K562 (cell line): ENCODE data around the gene TEX38. TPM values are rescaled to one million over a fixed set of nuclear protein-coding genes. Genes with fewer than 3 reads are reported as not detected.

Source experiments
- ATAC-seq: fragments of 200-7000 bp; cut with Tn5 transposase; 3 replicates; pipeline ENCODE4 v1.9.1; 2020; ENCODE audit warnings: moderate library complexity
- BruUV-seq: library from RNA; stranded (reverse); fragments of 400-500 nt; replicated peaks from 2 replicates; lab custom pipeline; 2021; lab: Mats Ljungman, UMichigan
- CTCF ChIA-PET: fragments of 300-600 bp; formaldehyde crosslinking; extraction: SDS; loops from one replicate; lab custom pipeline; 2021; ENCODE audit warnings: low intra/inter-chr PET ratio; lab: Yijun Ruan, JAX
- POLR2A ChIA-PET: fragments of 300-600, 350-650 bp; sonication (Branson Sonifier 250); formaldehyde crosslinking; extraction: SDS; loops from one replicate; lab custom pipeline; 2021; ENCODE audit warnings: antibody characterized with exemption, inconsistent platforms; lab: Yijun Ruan, JAX
- DNase-seq, 4 experiments: peaks; one replicate each; pipeline versions ENCODE4 v3.0.0 to v3.0.0-alpha.2; 2011 to 2018; ENCODE audit warnings: low spot score in 3 of 4, mixed read lengths in 3 of 4; ENCODE audit errors: extremely low read depth in 1 of 4
- FAIRE-seq: peaks from 2 replicates; lab custom pipeline; 2011; peaks lifted over from hg19 to GRCh38; lab: Jason Lieb, UNC
- H2AFZ ChIP-seq: 2 replicates; pipeline ENCODE4 v1.6.0; 2011; ENCODE audit warnings: low read depth, low read length, control low read depth, inconsistent platforms
- H3K27ac ChIP-seq: fragments of 200-600 bp; 3 replicates; pipeline ENCODE4 v1.8.0; 2011; ENCODE audit warnings: low read depth, mild to moderate bottlenecking, control low read depth, inconsistent platforms, low read length, moderate library complexity, mixed read lengths; ENCODE audit errors: extremely low read depth
- H3K27me3 ChIP-seq, 2 experiments: fragments of 300-600 bp in 1 of 2; 2 replicates in 1 of 2; 3 replicates in 1 of 2; pipeline versions ENCODE4 v1.6.0 to v1.8.0; 2011; ENCODE audit warnings: inconsistent platforms in 2 of 2, low read length in 2 of 2, mild to moderate bottlenecking in 1 of 2, mixed read lengths in 1 of 2, moderate library complexity in 1 of 2; ENCODE audit not compliant: control insufficient read depth in 2 of 2, insufficient read depth in 2 of 2
- H3K36me3 ChIP-seq: fragments of 300-600 bp; 3 replicates; pipeline ENCODE4 v1.8.0; 2011; ENCODE audit warnings: mild to moderate bottlenecking, low read length, inconsistent platforms; ENCODE audit not compliant: control insufficient read depth, insufficient read depth
- H3K4me1 ChIP-seq, 2 experiments: fragments of 200-600 bp in 1 of 2; replicated peaks in 1 of 2; 2 replicates in 1 of 2; 3 replicates in 1 of 2; pipeline versions ENCODE4 v1.5.1 to v1.8.0; 2011; ENCODE audit warnings: inconsistent platforms in 2 of 2, low read length in 2 of 2, mild to moderate bottlenecking in 1 of 2, mixed read lengths in 1 of 2, moderate library complexity in 1 of 2; ENCODE audit not compliant: control insufficient read depth in 2 of 2, insufficient read depth in 2 of 2
- H3K4me2 ChIP-seq: 2 replicates; pipeline ENCODE4 v1.6.1; 2011; ENCODE audit warnings: low read length, control low read depth, inconsistent platforms, mixed read lengths; ENCODE audit not compliant: insufficient read depth
- H3K4me3 ChIP-seq: fragments of 200-600 bp; sonication (generic), shearing (Covaris generic); 2 replicates; pipeline ENCODE4 v1.5.1; 2016; ENCODE audit warnings: control low read depth, inconsistent platforms
- H3K79me2 ChIP-seq: fragments of 200-600 bp; 3 replicates; pipeline ENCODE4 v1.8.0; 2011; ENCODE audit warnings: low read length, inconsistent platforms; ENCODE audit not compliant: control insufficient read depth, insufficient read depth
- H3K9ac ChIP-seq, 2 experiments: 2 replicates each; pipeline versions ENCODE4 v1.6.0 to v1.6.1; 2011; ENCODE audit warnings: low read depth in 2 of 2, low read length in 2 of 2, control low read depth in 1 of 2, inconsistent platforms in 1 of 2, mild to moderate bottlenecking in 1 of 2, mixed read lengths in 1 of 2; ENCODE audit not compliant: insufficient read depth in 1 of 2
- H3K9me1 ChIP-seq: one replicate; pipeline ENCODE4 v1.6.0; 2011; ENCODE audit warnings: inconsistent platforms, mild to moderate bottlenecking, low read length, moderate library complexity; ENCODE audit not compliant: control insufficient read depth, insufficient read depth
- H3K9me3 ChIP-seq: replicated peaks from 2 replicates; pipeline ENCODE4 v1.5.1; 2011; ENCODE audit warnings: low read depth, low read length, inconsistent platforms; ENCODE audit not compliant: control insufficient read depth, insufficient read depth
- H4K20me1 ChIP-seq: replicated peaks from 2 replicates; pipeline ENCODE4 v1.6.1; 2011; ENCODE audit warnings: low read length, inconsistent platforms, mixed read lengths; ENCODE audit not compliant: control insufficient read depth, insufficient read depth
- BMI1 ChIP-seq: fragments of 150-350 bp; IDR thresholded peaks from 2 replicates; pipeline ENCODE4 v1.6.1; 2014; ENCODE audit warnings: low read length
- CBFA2T3 ChIP-seq: fragments of 450-650 bp; IDR thresholded peaks from 2 replicates; pipeline ENCODE4 v1.6.1; 2017
- CC2D1A ChIP-seq: fragments of 450-650 bp; IDR thresholded peaks from 2 replicates; pipeline ENCODE4 v1.6.1; 2017; ENCODE audit warnings: mild to moderate bottlenecking
- CCAR2 ChIP-seq: fragments of 200-400 bp; formaldehyde crosslinking; IDR thresholded peaks from 2 replicates; pipeline ENCODE4 v1.6.1; 2017; ENCODE audit warnings: mild to moderate bottlenecking, low read depth, low read length
- CTBP1 ChIP-seq: fragments of 450-650 bp; IDR thresholded peaks from 2 replicates; pipeline ENCODE4 v1.6.1; 2016; ENCODE audit warnings: borderline replicate concordance
- ESRRA ChIP-seq: fragments of 450-650 bp; IDR thresholded peaks from 2 replicates; pipeline ENCODE4 v1.6.1; 2014; ENCODE audit warnings: low read depth, mild to moderate bottlenecking, moderate library complexity, borderline replicate concordance
- HDAC1 ChIP-seq, 2 experiments: fragments of 450-650 bp; IDR thresholded peaks; 2 replicates each; pipeline ENCODE4 v1.6.1; 2016 to 2017; ENCODE audit warnings: inconsistent platforms in 1 of 2, mild to moderate bottlenecking in 1 of 2, moderate library complexity in 1 of 2
- KDM1A ChIP-seq, 2 experiments: fragments of 450-650 bp; IDR thresholded peaks; 2 replicates each; pipeline ENCODE4 v1.6.1; 2016; ENCODE audit warnings: mild to moderate bottlenecking in 2 of 2
- LEF1 ChIP-seq: fragments of 450-650 bp; IDR thresholded peaks from 2 replicates; pipeline ENCODE4 v1.6.1; 2016; ENCODE audit warnings: mild to moderate bottlenecking
- RCOR1 ChIP-seq, 2 experiments: IDR thresholded peaks; 2 replicates each; pipeline ENCODE4 v1.6.1; 2012; ENCODE audit warnings: low read depth in 2 of 2, low read length in 2 of 2, borderline replicate concordance in 1 of 2, improper control_type of control experiment in 1 of 2
- SPI1 ChIP-seq: IDR thresholded peaks from 2 replicates; pipeline ENCODE4 v1.6.1; 2011; ENCODE audit warnings: low read depth, low read length, control low read depth, borderline replicate concordance
- XRCC4 ChIP-seq: IDR thresholded peaks from one replicate; pipeline ENCODE4 v1.6.1; 2011; ENCODE audit not compliant: insufficient read depth, insufficient read length; ENCODE audit errors: extremely low read depth
- ZNF445 ChIP-seq: fragments of 250-450 bp; sonication (Bioruptor Pico); IDR thresholded peaks from 2 replicates; pipeline ENCODE4 v1.4.0; 2020; ENCODE audit warnings: low read depth, mild to moderate bottlenecking, moderate library complexity
- ZNF707 ChIP-seq: fragments of 250-450 bp; sonication (Bioruptor Pico); conservative IDR thresholded peaks from 2 replicates; pipeline ENCODE4 v1.8.0; 2022; ENCODE audit warnings: inconsistent platforms, mild to moderate bottlenecking, moderate library complexity
- WGBS: fragments of 100-300 bp; shearing (Covaris generic); methylation state at CpG from one replicate; pipeline ENCODE4 v1.1.6; 2016; ENCODE audit warnings: low coverage, mixed read lengths; ENCODE audit not compliant: insufficient coverage; ENCODE audit errors: missing lambda C conversion rate; 5-methylcytosine and 5-hydroxymethylcytosine counted together
- in situ Hi-C: fragments of 300-500 bp; cut with MboI; formaldehyde crosslinking; loops from 4 replicates; pipeline ENCODE4 v1.15.0; 2018; ENCODE audit warnings: inconsistent platforms, mixed read lengths
- intact Hi-C: fragments of 100-400 bp; cut with micrococcal nuclease; formaldehyde crosslinking; loops from 2 replicates; pipeline ENCODE4 v1.14.2; 2022
- polyA plus RNA-seq, 8 experiments: library from polyadenylated mRNA; depleted of rRNA in 4 of 8; stranded (reverse) in 5 of 8; unstranded in 3 of 8; fragments of >200 nt; fragmentation: Nextera tagmentation in 2 of 8; fragmentation: Illumina TruSeq in 1 of 8; extraction: Ambion mirVana in 2 of 8; extraction: Trizol in 1 of 8; gene quantifications; 2 replicates each; pipeline versions ENCODE4 v1.2.1 to v1.2.3, GENCODE V29; 2011 to 2014; ENCODE audit warnings: inconsistent platforms in 1 of 8, missing spikeins in 1 of 8
- total RNA-seq, 7 experiments: library from RNA; depleted of rRNA in 6 of 7; stranded (reverse); fragments of >200 nt in 6 of 7; fragmentation: Illumina TruSeq in 2 of 7; extraction: Trizol in 2 of 7; gene quantifications; 2 replicates each; pipeline versions ENCODE4 v1.2.1 to v1.2.3, GENCODE V29; 2011 to 2021; ENCODE audit warnings: low replicate concordance in 1 of 7
- TF ChIP-seq, protein P1 (sequence below): IDR thresholded peaks from 2 replicates; pipeline ENCODE4 v1.6.1; 2012; ENCODE audit warnings: low read depth, low read length, improper control_type of control experiment, borderline replicate concordance
- TF ChIP-seq, protein P2 (sequence below), 2 experiments: fragments of 450-650 bp; IDR thresholded peaks; 2 replicates each; pipeline ENCODE4 v1.6.1; 2018; ENCODE audit warnings: mild to moderate bottlenecking in 2 of 2, low read depth in 1 of 2; ENCODE audit not compliant: partially characterized antibody in 2 of 2

The TEX38 gene
- total and polyA plus RNA-seq, 9 of the 15 experiments (the other 6 are each of a cell fraction or from before 2014, with no cell fraction given): not detected

DNA sequence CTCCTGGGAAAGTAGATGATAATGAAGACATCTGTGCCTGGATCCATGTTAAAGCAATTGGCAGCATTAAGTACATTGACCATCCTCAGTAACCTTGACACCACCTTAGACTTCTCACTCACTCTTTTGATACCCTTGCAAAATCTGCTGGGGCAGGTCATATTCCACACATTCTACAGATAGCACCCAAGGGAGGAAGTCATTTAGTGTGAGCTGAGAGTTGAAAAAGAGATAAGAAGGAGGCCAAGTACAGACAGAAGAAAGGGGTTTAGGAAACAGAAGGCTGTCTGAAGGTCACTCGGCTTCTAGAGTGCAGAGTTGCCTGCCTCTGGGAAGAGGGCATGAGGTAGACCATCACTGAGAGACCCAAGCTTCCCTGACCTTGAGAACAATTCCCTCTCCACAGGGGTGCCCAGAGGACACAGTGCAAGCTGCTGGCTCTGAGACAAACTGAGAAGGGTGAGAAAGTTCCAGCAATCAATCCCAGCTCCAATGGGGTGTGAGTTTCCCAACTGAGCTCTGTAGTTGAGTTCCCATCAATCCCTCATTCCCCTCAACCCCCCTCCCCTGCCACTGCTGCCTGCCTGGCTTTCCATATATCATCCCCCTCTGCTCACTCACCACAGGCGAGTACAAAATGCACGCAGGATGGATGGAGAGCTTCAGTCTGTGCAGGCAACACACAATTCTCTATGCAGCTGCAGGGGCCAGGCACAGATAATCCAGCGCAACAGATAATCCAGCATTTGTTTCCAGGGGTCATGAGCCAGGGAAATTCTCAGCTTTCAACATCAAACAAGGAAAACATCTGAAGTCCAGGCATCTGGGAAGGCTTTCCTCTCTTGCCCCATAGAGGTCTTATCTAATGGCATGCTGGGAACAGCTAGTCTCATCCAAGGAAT, 47.7 kb upstream of the TEX38 start:
- Histone ChIP-seq H3K79me2 (no peaks in the 10 kb centered on the region), H3K4me2 (no peak overlapping the region), H3K4me1 (peaks cover 5 to 11% of the 10 kb centered on the region in 2 experiments; a peak in 4 of 5 replicates), H3K27ac (no peak overlapping the region), H3K9ac (no peak overlapping the region; a peak in 1 of 4 replicates), H3K9me3 (no peaks in the 10 kb centered on the region), H4K20me1 (no peaks in the 10 kb centered on the region), H3K4me3 (no peak overlapping the region), H2AFZ (no peak overlapping the region), H3K36me3 (no peaks in the 10 kb centered on the region), H3K27me3 (no peaks in the 10 kb centered on the region), H3K9me1 (no peaks in the 10 kb centered on the region)
- in situ Hi-C loops (no loop called here), intact Hi-C loops (loop anchor here (5.0 kb wide), 1 partner anchor 67 kb away; no protein-coding TSS in a partner anchor)
- DNase-seq: peak in 1 of 4 experiments; percentile 39
- WGBS: 18% methylated on average over 4 of the region's 4 CpGs
- POLR2A ChIA-PET: interaction anchor here (0.7 to 2.6 kb wide), 11 partner anchors 8 to 98 kb away, joined by 3 to 13 read pairs (median 4); partner anchors contain the start of gene MOB3C
- CTCF ChIA-PET: interaction anchor here (4.8 kb wide), 1 partner anchor 101 kb away, joined by 46 read pairs; no protein-coding TSS in a partner anchor
- BruUV-seq: no TSS peak
- peak; percentile 23 for ATAC-seq
- FAIRE-seq: no peak
- TF ChIP-seq CTBP1 (peak; percentile 8; the same call in 1 of the 2 replicates), SPI1 (peak; percentile 82), BMI1 (no peak), CC2D1A (no peak), ZNF445 (CRISPR knock-in tag) (no peak), HDAC1 (IDR thresholded peaks at IDR 0.05) (0 out of 4 replicates have a peak, but pooled peaks of 1 of the 2 experiments have one; percentile 29), LEF1 (no peak), RCOR1 (IDR thresholded peaks at IDR 0.05; ENCODE audit: borderline replicate concordance in 1 of 2, low read depth in 2 of 2, low read length in 2 of 2) (peak in 1 of 2 experiments; percentile 60; a peak in 1 of 4 replicates), ZNF707 (CRISPR knock-in tag) (no peak), CBFA2T3 (peak; percentile 33), CCAR2 (no peak), XRCC4 (no peak), ESRRA (peak; percentile 78), KDM1A (IDR thresholded peaks at IDR 0.05) (peak in 1 of 2 experiments; percentile 26; a peak in 2 of 4 replicates)
- TF ChIP-seq, protein P1, sequence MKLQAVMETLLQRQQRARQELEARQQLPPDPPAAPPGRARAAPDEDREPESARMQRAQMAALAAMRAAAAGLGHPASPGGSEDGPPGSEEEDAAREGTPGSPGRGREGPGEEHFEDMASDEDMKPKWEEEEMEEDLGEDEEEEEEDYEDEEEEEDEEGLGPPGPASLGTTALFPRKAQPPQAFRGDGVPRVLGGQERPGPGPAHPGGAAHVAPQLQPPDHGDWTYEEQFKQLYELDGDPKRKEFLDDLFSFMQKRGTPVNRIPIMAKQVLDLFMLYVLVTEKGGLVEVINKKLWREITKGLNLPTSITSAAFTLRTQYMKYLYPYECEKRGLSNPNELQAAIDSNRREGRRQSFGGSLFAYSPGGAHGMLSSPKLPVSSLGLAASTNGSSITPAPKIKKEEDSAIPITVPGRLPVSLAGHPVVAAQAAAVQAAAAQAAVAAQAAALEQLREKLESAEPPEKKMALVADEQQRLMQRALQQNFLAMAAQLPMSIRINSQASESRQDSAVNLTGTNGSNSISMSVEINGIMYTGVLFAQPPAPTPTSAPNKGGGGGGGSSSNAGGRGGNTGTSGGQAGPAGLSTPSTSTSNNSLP: no peak
- TF ChIP-seq, protein P2, sequence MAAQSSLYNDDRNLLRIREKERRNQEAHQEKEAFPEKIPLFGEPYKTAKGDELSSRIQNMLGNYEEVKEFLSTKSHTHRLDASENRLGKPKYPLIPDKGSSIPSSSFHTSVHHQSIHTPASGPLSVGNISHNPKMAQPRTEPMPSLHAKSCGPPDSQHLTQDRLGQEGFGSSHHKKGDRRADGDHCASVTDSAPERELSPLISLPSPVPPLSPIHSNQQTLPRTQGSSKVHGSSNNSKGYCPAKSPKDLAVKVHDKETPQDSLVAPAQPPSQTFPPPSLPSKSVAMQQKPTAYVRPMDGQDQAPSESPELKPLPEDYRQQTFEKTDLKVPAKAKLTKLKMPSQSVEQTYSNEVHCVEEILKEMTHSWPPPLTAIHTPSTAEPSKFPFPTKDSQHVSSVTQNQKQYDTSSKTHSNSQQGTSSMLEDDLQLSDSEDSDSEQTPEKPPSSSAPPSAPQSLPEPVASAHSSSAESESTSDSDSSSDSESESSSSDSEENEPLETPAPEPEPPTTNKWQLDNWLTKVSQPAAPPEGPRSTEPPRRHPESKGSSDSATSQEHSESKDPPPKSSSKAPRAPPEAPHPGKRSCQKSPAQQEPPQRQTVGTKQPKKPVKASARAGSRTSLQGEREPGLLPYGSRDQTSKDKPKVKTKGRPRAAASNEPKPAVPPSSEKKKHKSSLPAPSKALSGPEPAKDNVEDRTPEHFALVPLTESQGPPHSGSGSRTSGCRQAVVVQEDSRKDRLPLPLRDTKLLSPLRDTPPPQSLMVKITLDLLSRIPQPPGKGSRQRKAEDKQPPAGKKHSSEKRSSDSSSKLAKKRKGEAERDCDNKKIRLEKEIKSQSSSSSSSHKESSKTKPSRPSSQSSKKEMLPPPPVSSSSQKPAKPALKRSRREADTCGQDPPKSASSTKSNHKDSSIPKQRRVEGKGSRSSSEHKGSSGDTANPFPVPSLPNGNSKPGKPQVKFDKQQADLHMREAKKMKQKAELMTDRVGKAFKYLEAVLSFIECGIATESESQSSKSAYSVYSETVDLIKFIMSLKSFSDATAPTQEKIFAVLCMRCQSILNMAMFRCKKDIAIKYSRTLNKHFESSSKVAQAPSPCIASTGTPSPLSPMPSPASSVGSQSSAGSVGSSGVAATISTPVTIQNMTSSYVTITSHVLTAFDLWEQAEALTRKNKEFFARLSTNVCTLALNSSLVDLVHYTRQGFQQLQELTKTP (IDR thresholded peaks at IDR 0.05; ENCODE audit: low read depth in 1 of 2, partially characterized antibody in 2 of 2): no peak
